ENCODE data around the gene FOXJ3. TPM values are rescaled to one million over a fixed set of nuclear protein-coding genes. Genes with fewer than 3 reads are reported as not detected.
A peak's percentile ranks its signal among the peaks of the same experiment; 100 is the strongest.

Gene FOXJ3
- total and polyA plus RNA-seq, 2 of the 4 experiments (the other 2 are of a cell fraction): 16.7 to 30.5 TPM

GRCh38 chr1:42290130-42290529 is 44.9 kb downstream of the FOXJ3 start:
- Histone ChIP-seq H2AFZ (replicated peaks; ENCODE audit: low read length, poor library complexity) (no peak overlapping the region), H3K4ac (ENCODE audit: low read depth, low read length) (no peak overlapping the region), H3K56ac (ENCODE audit: extremely low read depth, insufficient read depth, low read length) (no peak overlapping the region), H2AK5ac (ENCODE audit: low read depth, low read length) (no peak overlapping the region), H3K9me3 (ENCODE audit: control insufficient read depth, insufficient read depth, low read length) (no peaks in the 10 kb centered on the region; the same call in 1 of the 2 replicates), H2BK120ac (ENCODE audit: low read depth, low read length) (no peak overlapping the region), H4K20me1 (ENCODE audit: insufficient read depth, low read length) (peaks cover 24% of the 10 kb centered on the region), H3K27ac (ENCODE audit: insufficient read depth, low read length) (no peak overlapping the region), H3K4me3 (ENCODE audit: insufficient read depth, low read depth, low read length) (no peak overlapping the region), H4K91ac (ENCODE audit: insufficient read depth, low read depth, low read length) (no peak overlapping the region), H4K5ac (ENCODE audit: low read depth, low read length) (no peak overlapping the region), H3K9me1 (ENCODE audit: insufficient read depth, low read length) (no peaks in the 10 kb centered on the region), H3K36me3 (ENCODE audit: control insufficient read depth, insufficient read depth, low read length) (no peaks in the 10 kb centered on the region), H4K8ac (ENCODE audit: low read depth in 2 of 2, low read length in 2 of 2) (no peak overlapping the region), H3K23ac (ENCODE audit: low read depth, low read length) (no peak overlapping the region), H3K79me1 (ENCODE audit: low read depth in 1 of 2, low read length in 2 of 2) (peaks cover 10 to 32% of the 10 kb centered on the region in 2 experiments; a peak in 3 of 4 replicates), H3K18ac (ENCODE audit: low read depth, low read length) (no peak overlapping the region), H2BK20ac (ENCODE audit: low read depth, low read length) (no peak overlapping the region), H2BK5ac (ENCODE audit: low read depth, low read length, poor library complexity, severe bottlenecking) (no peak overlapping the region), H2AK9ac (replicated peaks; ENCODE audit: low read depth, low read length, poor library complexity) (no peak overlapping the region), H3K14ac (replicated peaks; ENCODE audit: low read depth, low read length) (no peak overlapping the region), H3K4me1 (ENCODE audit: control insufficient read depth, insufficient read depth, low read length) (no peaks in the 10 kb centered on the region), H3K4me2 (ENCODE audit: low read depth, low read length) (peak overlapping the region; percentile 27; the same call in 1 of the 2 replicates), H3K9ac (ENCODE audit: low read depth, low read length) (no peak overlapping the region), H2BK15ac (ENCODE audit: low read depth, low read length) (no peak overlapping the region), H3K27me3 (ENCODE audit: control insufficient read depth, insufficient read depth, low read length) (no peaks in the 10 kb centered on the region)
- no TSS peak for BruUV-seq (replicated peaks)
- in situ Hi-C loops (cut with MboI; ENCODE audit: low sequenced_read_pairs): no loop called here
- no CpG with 5 or more reads among the region's 2 CpGs for WGBS, 2 experiments (ENCODE audit: extremely low coverage in 2 of 2, insufficient read length in 1 of 2)
- peak; percentile 57 for ATAC-seq (ENCODE audit: low read depth)
- ChIA-PET POLR2A (ENCODE audit: unreplicated experiment) (no interaction called here), CTCF (interaction anchor here (0.6 kb wide), 1 partner anchor 15 kb away, joined by 3 read pairs; no protein-coding TSS in a partner anchor)
- no peak for TF ChIP-seq CTCF (conservative IDR thresholded peaks at IDR 0.05; ENCODE audit: low read depth, low read length)
- TF ChIP-seq ELK1 (IDR thresholded peaks at IDR 0.05; ENCODE audit: borderline replicate concordance, low read depth, low read length): no peak
- TF ChIP-seq MAFK (IDR thresholded peaks at IDR 0.05; ENCODE audit: low read depth, low read length): no peak
- TF ChIP-seq CEBPB (IDR thresholded peaks at IDR 0.05; ENCODE audit: low read depth, low read length): 0 out of 2 replicates have a peak, but pooled peaks have one; percentile 8
- TF ChIP-seq POLR2A (IDR thresholded peaks at IDR 0.05; ENCODE audit: low read depth, low read length): no peak
- 0 out of 2 replicates have a peak, but pooled peaks have one; percentile 19 for TF ChIP-seq USF2 (IDR thresholded peaks at IDR 0.05; ENCODE audit: low read depth, low read length)
- intact Hi-C loops (cut with micrococcal nuclease): no loop called here
- dilution Hi-C loops (cut with HindIII; ENCODE audit: low sequenced_read_pairs, unreplicated experiment): no loop called here
- peak; percentile 50 for DNase-seq

Data from IMR-90 (cell line).